HEK293T (cell line): ENCODE results near the gene HOXB5.
A peak's percentile ranks its signal among the peaks of the same experiment; 100 is the strongest.

Experiments used
- CTCF ChIA-PET: fragments of 350-600 bp; formaldehyde crosslinking; extraction: SDS; loops from one replicate; lab custom pipeline; 2021; ENCODE audit warnings: antibody characterized with exemption, inconsistent platforms; lab: Yijun Ruan, JAX
- POLR2A ChIA-PET: fragments of 350-600 bp; formaldehyde crosslinking; extraction: SDS; loops from one replicate; lab custom pipeline; 2020; ENCODE audit warnings: antibody characterized with exemption, inconsistent platforms; lab: Yijun Ruan, JAX
- DNase-seq: peaks from one replicate; pipeline ENCODE4 v3.0.0; 2012; ENCODE audit warnings: mixed read lengths; ENCODE audit errors: extremely low spot score
- ARNT ChIP-seq: fragments of 450-650 bp; IDR thresholded peaks from 2 replicates; pipeline ENCODE4 v1.6.1; 2017; ENCODE audit warnings: mild to moderate bottlenecking
- BHLHE40 ChIP-seq: fragments of 450-650 bp; IDR thresholded peaks from 2 replicates; pipeline ENCODE4 v1.6.1; 2016; ENCODE audit warnings: mild to moderate bottlenecking, moderate library complexity, borderline replicate concordance
- CTBP1 ChIP-seq: fragments of 450-650 bp; IDR thresholded peaks from 2 replicates; pipeline ENCODE4 v1.6.1; 2016; ENCODE audit warnings: borderline replicate concordance
- ELF4 ChIP-seq: fragments of 450-650 bp; IDR thresholded peaks from 2 replicates; pipeline ENCODE4 v1.6.1; 2017; ENCODE audit warnings: antibody characterized with exemption
- FOXA1 ChIP-seq: fragments of 450-650 bp; IDR thresholded peaks from 2 replicates; pipeline ENCODE4 v1.6.1; 2016; ENCODE audit warnings: mild to moderate bottlenecking
- FOXK2 ChIP-seq: fragments of 450-650 bp; IDR thresholded peaks from 2 replicates; pipeline ENCODE4 v1.6.1; 2016; ENCODE audit warnings: mild to moderate bottlenecking
- FOXM1 ChIP-seq: fragments of 450-650 bp; IDR thresholded peaks from 2 replicates; pipeline ENCODE4 v1.6.1; 2017; ENCODE audit warnings: mild to moderate bottlenecking, borderline replicate concordance
- HDGF ChIP-seq: fragments of 450-650 bp; IDR thresholded peaks from 2 replicates; pipeline ENCODE4 v1.6.1; 2017; ENCODE audit warnings: antibody characterized with exemption, borderline replicate concordance
- L3MBTL2 ChIP-seq: fragments of 450-650 bp; conservative IDR thresholded peaks from 2 replicates; pipeline ENCODE4 v1.6.1; 2016; ENCODE audit warnings: mild to moderate bottlenecking
- LEF1 ChIP-seq: fragments of 450-650 bp; IDR thresholded peaks from 2 replicates; pipeline ENCODE4 v1.6.1; 2017; ENCODE audit warnings: mild to moderate bottlenecking, borderline replicate concordance
- NFRKB ChIP-seq: fragments of 450-650 bp; IDR thresholded peaks from 2 replicates; pipeline ENCODE4 v1.6.1; 2016; ENCODE audit warnings: mild to moderate bottlenecking, moderate library complexity
- PKNOX1 ChIP-seq: fragments of 450-650 bp; IDR thresholded peaks from 2 replicates; pipeline ENCODE4 v1.6.1; 2016
- SP1 ChIP-seq: fragments of 450-650 bp; IDR thresholded peaks from 2 replicates; pipeline ENCODE4 v1.6.1; 2017
- SUZ12 ChIP-seq: fragments of 450-650 bp; IDR thresholded peaks from 2 replicates; pipeline ENCODE4 v1.6.1; 2016; ENCODE audit warnings: mild to moderate bottlenecking
- TARDBP ChIP-seq: fragments of 450-650 bp; IDR thresholded peaks from 2 replicates; pipeline ENCODE4 v1.6.1; 2016
- ZNF384 ChIP-seq: fragments of 450-650 bp; IDR thresholded peaks from 2 replicates; pipeline ENCODE4 v1.6.1; 2016

Gene HOXB5

DNA sequence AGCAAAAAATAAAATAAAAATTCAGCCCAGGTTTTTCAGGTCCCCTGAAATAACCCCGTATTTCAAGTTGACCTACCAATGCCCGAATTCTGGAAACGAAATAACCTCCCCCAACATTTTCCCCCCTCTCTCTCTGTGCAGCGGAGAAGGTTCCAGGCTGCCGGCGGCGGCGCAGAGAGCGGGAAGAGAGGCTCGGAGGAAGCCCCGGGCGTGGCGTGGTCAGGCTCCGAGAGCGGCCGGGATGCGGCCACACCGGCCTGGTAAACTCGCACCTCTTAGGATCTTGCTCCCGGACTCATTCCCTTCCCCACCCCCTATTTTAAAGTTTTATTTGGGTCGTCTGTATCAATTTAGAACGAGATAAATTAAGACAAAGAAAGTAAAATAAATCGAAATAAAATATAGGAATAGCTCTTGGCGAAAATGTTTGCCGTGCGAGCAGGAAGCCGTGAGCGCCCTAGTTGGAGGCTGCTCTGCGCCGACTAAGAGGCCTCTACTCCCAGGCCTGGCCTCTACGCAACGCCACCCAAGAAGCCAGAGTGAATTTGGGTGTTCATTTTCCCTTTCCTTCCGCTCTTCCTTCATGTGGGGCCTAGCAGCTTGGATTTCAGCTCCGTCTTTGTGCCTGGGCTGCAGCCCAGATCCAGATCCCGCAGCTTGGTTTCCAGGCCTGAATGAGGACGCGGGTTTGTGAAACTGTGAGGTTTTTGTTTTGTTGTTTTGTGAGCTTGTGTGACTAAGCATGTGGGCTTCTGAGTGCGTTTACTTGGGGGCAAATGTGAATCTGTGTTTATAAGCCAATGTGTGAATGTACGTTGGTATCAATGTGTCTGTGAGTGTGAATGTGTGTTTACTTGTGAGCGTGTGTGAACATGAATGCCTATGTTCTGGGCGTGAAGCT lies 12.7 kb upstream of the HOXB5 start:
- ChIA-PET POLR2A (interaction anchor here (0.7 to 1.2 kb wide), 2 partner anchors 10 to 384 kb away, joined by 3 read pairs; no protein-coding TSS in a partner anchor), CTCF (interaction anchor here (0.6 to 0.8 kb wide), 2 partner anchors 31 to 516 kb away, joined by 3 to 4 read pairs; no protein-coding TSS in a partner anchor)
- no peak for DNase-seq
- no peak for TF ChIP-seq NFRKB
- no peak for TF ChIP-seq LEF1
- no peak for TF ChIP-seq FOXA1
- TF ChIP-seq ELF4 = no peak
- no peak for TF ChIP-seq FOXM1
- TF ChIP-seq BHLHE40 = no peak
- no peak for TF ChIP-seq CTBP1
- TF ChIP-seq ZNF384 = no peak
- no peak for TF ChIP-seq L3MBTL2
- no peak for TF ChIP-seq SP1
- TF ChIP-seq HDGF = no peak
- no peak for TF ChIP-seq SUZ12
- no peak for TF ChIP-seq ARNT

GRCh38 chr17:48605409-48605919 lies 11.9 kb upstream of the HOXB5 start:
- POLR2A ChIA-PET = interaction anchor here (0.7 to 1.2 kb wide), 2 partner anchors 9 to 383 kb away, joined by 3 read pairs; no protein-coding TSS in a partner anchor
- TF ChIP-seq FOXA1 (no peak), BHLHE40 (no peak), CTBP1 (no peak), L3MBTL2 (peak; percentile 79), PKNOX1 (no peak)
- DNase-seq = no peak
- CTCF ChIA-PET = no interaction called here

DNA sequence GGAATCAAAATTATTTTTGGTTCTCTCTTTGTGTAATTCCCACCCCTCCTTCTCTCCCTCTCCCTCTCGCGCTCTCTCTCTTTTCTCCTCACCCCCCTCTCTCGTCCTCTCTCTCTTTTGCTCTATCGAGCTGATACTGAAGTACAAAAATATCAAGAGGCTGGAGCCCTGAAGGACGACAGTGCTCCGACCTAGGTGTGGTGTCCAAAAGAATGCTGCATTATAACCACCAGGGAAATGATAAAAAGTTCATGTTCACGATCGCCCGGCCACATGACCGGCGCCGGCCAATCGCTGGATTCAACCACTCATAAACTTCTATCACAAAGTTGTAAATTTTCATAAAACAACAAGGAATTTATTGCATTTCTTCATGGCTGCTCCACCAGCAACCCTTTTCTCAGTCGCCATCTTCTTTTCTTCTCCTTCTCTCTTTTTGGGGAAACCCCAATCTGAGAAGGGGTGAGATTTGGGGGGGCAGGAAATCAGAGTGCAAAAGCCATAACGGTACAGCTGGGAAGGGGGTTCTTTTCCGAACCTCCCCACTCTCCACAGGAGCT lies 11.3 kb upstream of the HOXB5 start, which contains the start of gene HOXB6:
Gene HOXB6, minus strand, starts transcription at position 217 of the 560 bp plus-strand sequence. CDS start 6,836 bp downstream, outside the sequence.
- ChIA-PET POLR2A (interaction anchor here (1.2 kb wide), 1 partner anchor 9 kb away, joined by 3 read pairs; no protein-coding TSS in a partner anchor), CTCF (interaction anchor here (1.0 kb wide), 1 partner anchor 310 kb away, joined by 3 read pairs; no protein-coding TSS in a partner anchor)
- no peak for DNase-seq
- TF ChIP-seq CTBP1 (peak; percentile 67; the same call in 1 of the 2 replicates), ELF4 (peak; percentile 70; the same call in 1 of the 2 replicates), LEF1 (no peak), NFRKB (peak; percentile 87), HDGF (no peak), TARDBP (no peak), PKNOX1 (peak; percentile 53; the same call in 1 of the 2 replicates), FOXM1 (peak; percentile 83; the same call in 1 of the 2 replicates)

DNA sequence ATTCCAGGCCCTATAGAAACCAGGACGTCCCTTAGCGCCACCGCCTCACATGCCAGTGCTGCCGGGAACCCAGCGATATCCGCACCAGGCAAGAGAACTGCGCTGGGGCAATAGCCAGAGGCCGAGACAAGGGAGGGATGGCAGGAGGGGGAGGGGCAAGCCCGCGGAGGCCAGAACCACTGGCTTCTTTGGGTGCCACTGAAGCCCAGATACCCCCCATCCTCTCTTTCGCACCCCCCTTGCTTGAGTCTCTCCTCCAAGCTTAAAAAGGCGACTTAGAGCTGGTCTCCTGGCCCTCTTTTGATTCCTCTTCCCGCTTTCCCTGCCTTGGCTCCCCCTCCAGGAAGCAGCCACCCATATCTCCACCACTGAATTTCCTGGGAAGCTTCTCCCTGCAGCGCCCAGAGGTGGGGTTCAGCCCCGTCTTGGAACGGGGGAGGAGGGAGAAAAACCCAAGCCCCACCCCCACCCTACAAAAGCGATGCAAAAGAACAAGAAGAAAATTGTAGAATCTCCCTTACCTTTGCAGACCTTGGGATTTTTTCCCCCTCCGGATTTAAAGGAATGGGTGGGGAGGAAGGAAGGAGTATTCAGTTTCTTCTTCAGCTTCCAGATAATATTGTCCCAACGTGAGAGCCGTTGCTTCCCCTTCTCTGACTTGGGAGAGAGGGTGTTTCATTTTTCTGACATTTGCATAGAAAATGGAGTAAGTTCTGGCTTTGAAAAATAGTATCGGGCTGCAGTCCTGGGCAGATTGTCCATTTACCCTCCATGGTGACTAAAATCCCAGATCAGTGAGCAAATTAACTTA lies 10.6 kb upstream of the HOXB5 start:
- DNase-seq = no peak
- TF ChIP-seq ARNT (no peak), SP1 (no peak), ZNF384 (no peak), BHLHE40 (no peak), SUZ12 (no peak), PKNOX1 (no peak), NFRKB (no peak), TARDBP (no peak), FOXA1 (no peak), ELF4 (no peak), FOXM1 (no peak), L3MBTL2 (no peak), CTBP1 (no peak), LEF1 (no peak), HDGF (no peak), FOXK2 (no peak)
- POLR2A ChIA-PET = interaction anchor here (0.9 kb wide), 1 partner anchor 58 kb away, joined by 3 read pairs; no protein-coding TSS in a partner anchor
- CTCF ChIA-PET = interaction anchor here (1.0 kb wide), 1 partner anchor 309 kb away, joined by 3 read pairs; no protein-coding TSS in a partner anchor
